ENCODE measurements around the gene HGFAC. TPM values are rescaled to one million over a fixed set of nuclear protein-coding genes. Genes with fewer than 3 reads are reported as not detected.
A peak's percentile ranks its signal among the peaks of the same experiment; 100 is the strongest.

The HGFAC gene
- total and polyA plus RNA-seq, 2 of the 13 experiments (the other 11 are each of a cell fraction or from before 2014, with no cell fraction given), result 8.5 to 63.6 TPM

- TF ChIP-seq EP300 (IDR thresholded peaks at IDR 0.05; ENCODE audit: low read depth in 2 of 2, low read length in 2 of 2), result peak in 1 of 2 experiments; percentile 62; a peak in 1 of 4 replicates
- peak; percentile 25; the same call in 1 of the 2 replicates for TF ChIP-seq EP300 (CRISPR knock-in tag; IDR thresholded peaks at IDR 0.05; ENCODE audit: borderline replicate concordance)
- no peak for TF ChIP-seq FOXO4 (CRISPR knock-in tag; conservative IDR thresholded peaks at IDR 0.05)
Observed at GRCh38 chr4:3442460-3442958, 741 bp downstream of the HGFAC start (continued).

- FAIRE-seq, result no peak
- ChIA-PET CTCF (ENCODE audit: low intra/inter-chr PET ratio, low total read pairs) (interaction anchor here (1.0 to 2.9 kb wide), 3 partner anchors 9 to 98 kb away, joined by 3 to 54 read pairs (median 4); no protein-coding TSS in a partner anchor), POLR2A (interaction anchor here (1.6 to 3.5 kb wide), 5 partner anchors 9 to 97 kb away, joined by 3 to 22 read pairs (median 6); no protein-coding TSS in a partner anchor)
- in situ Hi-C loops (cut with HindIII; ENCODE audit: extremely low pct_ligation_motif_present, low pct_unique_long_range_greater_than_20kb), result no loop called here
- no peak overlapping the region for H2AFZ ChIP-seq (ENCODE audit: low read length)
- DNase-seq (ENCODE audit: low spot score), result peak; percentile 39
- H3K36me3 ChIP-seq (replicated peaks in 1 of 2; ENCODE audit: control insufficient read depth in 1 of 2, insufficient read depth in 2 of 2, low read length in 2 of 2), result no peaks in the 10 kb centered on the region; a peak in 1 of 5 replicates
- no peaks in the 10 kb centered on the region for H3K27me3 ChIP-seq (ENCODE audit: control insufficient read depth in 1 of 2, insufficient read depth in 2 of 2, low read length in 2 of 2)
- no CpG with 5 or more reads among the region's 36 CpGs for WGBS (ENCODE audit: low lambda C conversion rate)
- peak overlapping the region; percentile 52 to 71 (median 61); a peak in 5 of 6 replicates for H3K4me3 ChIP-seq (replicated peaks in 1 of 3; ENCODE audit: insufficient read depth in 1 of 3, low read depth in 2 of 3, low read length in 3 of 3)
- peak overlapping the region; percentile 89 for H3K27ac ChIP-seq (ENCODE audit: extremely low read length, insufficient read depth, low read length)
- H3K9me3 ChIP-seq (ENCODE audit: low read length), result no peaks in the 10 kb centered on the region
- peak overlapping the region; percentile 96 for H3K4me2 ChIP-seq (ENCODE audit: low read depth, low read length)
- peaks cover 39% of the 10 kb centered on the region for H3K4me1 ChIP-seq (ENCODE audit: insufficient read depth, low read length)
- intact Hi-C loops (cut with micrococcal nuclease; ENCODE audit: unreplicated experiment), result loop anchor here (1.0 to 5.0 kb wide), 5 partner anchors 36 to 336 kb away; partner anchors contain the start of gene RGS12
- H3K9ac ChIP-seq (ENCODE audit: insufficient read depth, low read depth, low read length), result peak overlapping the region; percentile 75
- no peaks in the 10 kb centered on the region for H3K79me2 ChIP-seq (ENCODE audit: insufficient read depth, low read length)
- peak; percentile 57 for ATAC-seq
- BruUV-seq (replicated peaks), result no TSS peak
- no peaks in the 10 kb centered on the region for H4K20me1 ChIP-seq (ENCODE audit: insufficient read depth, low read length)
- peak; percentile 10; the same call in 1 of the 2 replicates for TF ChIP-seq ZMYM3 (CRISPR knock-in tag; IDR thresholded peaks at IDR 0.05)
- peak; percentile 17; the same call in 1 of the 2 replicates for TF ChIP-seq ZC3H13 (CRISPR knock-in tag; IDR thresholded peaks at IDR 0.05)
- TF ChIP-seq MXD1 (CRISPR knock-in tag; IDR thresholded peaks at IDR 0.05), result peak; percentile 36; the same call in 1 of the 2 replicates
- TF ChIP-seq IKZF4 (CRISPR knock-in tag; IDR thresholded peaks at IDR 0.05; ENCODE audit: borderline replicate concordance, low read depth, not compliant biosample characterization), result peak; percentile 0
- no peak for TF ChIP-seq CHD2 (IDR thresholded peaks at IDR 0.05; ENCODE audit: low read depth, low read length)
- no peak for TF ChIP-seq ZNF451 (CRISPR knock-in tag; IDR thresholded peaks at IDR 0.05)
- TF ChIP-seq TFDP1 (CRISPR knock-in tag; IDR thresholded peaks at IDR 0.05; ENCODE audit: borderline replicate concordance), result no peak
- TF ChIP-seq NR2C2 (CRISPR knock-in tag; IDR thresholded peaks at IDR 0.05; ENCODE audit: borderline replicate concordance), result peak; percentile 61
- TF ChIP-seq XRCC5 (optimal IDR thresholded peaks at IDR 0.05; ENCODE audit: low read length), result peak; percentile 78
- TF ChIP-seq SATB2 (CRISPR knock-in tag; IDR thresholded peaks at IDR 0.05), result 0 out of 2 replicates have a peak, but pooled peaks have one; percentile 78
- 0 out of 2 replicates have a peak, but pooled peaks have one; percentile 44 for TF ChIP-seq ZBTB37 (CRISPR knock-in tag; IDR thresholded peaks at IDR 0.05)
- 0 out of 2 replicates have a peak, but pooled peaks have one; percentile 54 for TF ChIP-seq ZNF230 (CRISPR knock-in tag; IDR thresholded peaks at IDR 0.05)
- TF ChIP-seq NONO (IDR thresholded peaks at IDR 0.05), result no peak
- TF ChIP-seq NONO (CRISPR knock-in tag; conservative IDR thresholded peaks at IDR 0.05), result peak; percentile 31; the same call in 1 of the 2 replicates
Observed at GRCh38 chr4:3442959-3443749, 1.4 kb downstream of the HGFAC start.

Data from HepG2 (cell line).